Fibroblast of pulmonary artery (primary cell): Measurements from ENCODE around the gene PTGR1.
A peak's percentile ranks its signal among the peaks of the same experiment; 100 is the strongest.

Experiments used
- DNase-seq: peaks from one replicate; pipeline ENCODE4 v3.0.0-alpha.2; 2010; ENCODE audit warnings: low read depth
- H3K4me3 ChIP-seq: replicated peaks from 2 replicates; pipeline ENCODE4 v1.5.1; 2011; ENCODE audit warnings: low read depth, mild to moderate bottlenecking, control low read depth, low read length, moderate library complexity
- CTCF ChIP-seq: IDR thresholded peaks from 2 replicates; pipeline ENCODE4 v1.5.1; 2011; ENCODE audit warnings: mild to moderate bottlenecking, control low read depth, low read length, inconsistent platforms; ENCODE audit errors: missing control alignments

PTGR1 gene

GRCh38 chr9:111615928-111616327 is 16.5 kb upstream of the PTGR1 start:
- TF ChIP-seq CTCF = no peak
- no peak overlapping the region for H3K4me3 ChIP-seq
- no peak for DNase-seq

DNA sequence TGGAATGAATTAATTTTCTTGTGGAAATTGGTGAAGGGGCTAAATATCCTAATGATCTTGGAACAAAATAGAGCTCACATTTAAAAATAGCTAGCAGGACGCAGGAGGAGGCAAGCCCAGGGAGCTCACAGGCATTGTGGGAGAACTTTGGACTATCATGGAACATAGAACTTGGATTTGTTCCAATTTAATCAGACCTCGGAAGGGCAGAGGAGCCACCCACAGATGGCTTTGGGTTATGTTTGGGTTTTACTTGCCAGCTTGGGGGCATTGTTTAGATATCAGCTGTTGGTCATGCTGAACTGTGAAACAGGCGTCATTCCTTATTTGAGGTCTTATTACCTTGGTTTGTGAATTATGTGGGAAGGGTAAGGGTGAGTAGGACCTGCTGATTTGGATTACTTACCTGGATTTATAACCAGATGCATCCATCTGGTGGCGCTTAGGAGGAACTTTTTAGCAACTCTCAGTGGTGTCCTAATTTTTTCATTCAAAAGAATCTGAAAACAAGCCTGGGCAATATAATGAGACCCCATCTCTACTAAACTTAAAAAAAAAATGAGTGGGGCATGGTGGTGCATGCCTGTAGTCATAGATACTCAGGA is 14.1 kb upstream of the PTGR1 start:
- H3K4me3 ChIP-seq = no peak overlapping the region
- no peak for TF ChIP-seq CTCF
- DNase-seq = no peak

DNA sequence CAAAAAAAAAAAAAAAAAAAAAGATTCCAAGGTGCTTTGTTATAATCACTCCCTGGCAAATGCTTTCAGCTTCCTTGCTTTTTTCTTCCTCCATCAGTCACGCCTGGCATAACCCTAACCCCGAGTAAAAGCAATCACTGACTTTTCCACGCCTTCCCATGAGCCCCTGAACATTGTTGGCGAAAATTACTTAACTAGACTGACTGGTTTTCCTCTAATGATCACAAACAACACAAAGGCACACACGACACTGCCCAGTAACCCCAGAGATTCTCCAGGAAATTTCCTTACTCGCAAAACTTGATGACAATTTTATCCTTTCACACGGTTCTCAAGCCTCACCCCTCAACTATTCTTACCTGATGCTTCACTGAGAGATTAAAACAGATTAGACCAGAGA is 11.4 kb upstream of the PTGR1 start:
- TF ChIP-seq CTCF = no peak
- no peak overlapping the region for H3K4me3 ChIP-seq
- no peak for DNase-seq

DNA sequence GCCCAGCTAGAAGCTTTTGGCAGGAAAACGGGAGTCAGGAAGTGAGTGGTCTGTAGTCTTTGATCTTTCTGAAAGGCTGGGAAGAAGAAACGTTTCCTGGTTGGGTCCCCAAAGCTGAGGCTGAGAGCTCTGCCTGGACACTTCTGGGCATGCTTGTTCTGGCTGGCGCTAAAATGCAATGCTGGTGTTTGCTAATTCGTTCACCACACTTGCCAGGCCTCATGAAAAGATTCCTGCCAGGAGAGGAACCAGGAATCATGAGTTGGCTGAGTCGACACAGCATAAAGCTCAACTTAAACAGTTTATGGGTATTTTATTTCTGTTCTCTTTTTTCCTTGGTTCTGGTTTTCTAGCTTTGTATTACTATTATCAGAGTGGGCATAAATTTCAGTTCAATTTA is 10.7 kb upstream of the PTGR1 start:
- DNase-seq = no peak
- no peak for TF ChIP-seq CTCF
- H3K4me3 ChIP-seq = no peak overlapping the region

DNA sequence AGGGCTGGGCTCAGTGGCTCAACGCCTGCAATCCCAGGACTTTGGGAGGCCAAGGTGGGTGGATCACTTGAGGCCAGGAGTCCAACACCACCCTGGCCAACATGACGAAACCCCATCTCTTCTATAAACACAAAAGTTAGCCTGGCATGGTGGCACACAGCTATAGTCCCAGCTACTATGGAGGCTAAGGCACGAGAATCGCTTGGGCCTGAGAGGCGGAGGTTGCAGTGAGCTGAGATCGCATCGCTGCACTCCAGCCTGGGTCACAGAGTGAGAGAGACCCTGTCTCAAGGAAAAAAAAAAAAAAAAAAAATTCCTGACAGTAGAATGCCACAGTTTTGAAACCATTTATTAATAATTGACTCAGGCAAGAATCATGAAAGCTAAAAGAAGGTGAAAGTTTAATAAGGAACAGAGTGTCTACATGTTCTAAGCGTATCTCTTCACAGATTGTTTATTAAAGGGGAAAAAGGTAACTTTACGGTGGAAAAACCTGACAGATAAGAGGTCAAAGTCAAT is 5.7 kb upstream of the PTGR1 start:
- DNase-seq = no peak
- no peak overlapping the region for H3K4me3 ChIP-seq
- no peak for TF ChIP-seq CTCF

DNA sequence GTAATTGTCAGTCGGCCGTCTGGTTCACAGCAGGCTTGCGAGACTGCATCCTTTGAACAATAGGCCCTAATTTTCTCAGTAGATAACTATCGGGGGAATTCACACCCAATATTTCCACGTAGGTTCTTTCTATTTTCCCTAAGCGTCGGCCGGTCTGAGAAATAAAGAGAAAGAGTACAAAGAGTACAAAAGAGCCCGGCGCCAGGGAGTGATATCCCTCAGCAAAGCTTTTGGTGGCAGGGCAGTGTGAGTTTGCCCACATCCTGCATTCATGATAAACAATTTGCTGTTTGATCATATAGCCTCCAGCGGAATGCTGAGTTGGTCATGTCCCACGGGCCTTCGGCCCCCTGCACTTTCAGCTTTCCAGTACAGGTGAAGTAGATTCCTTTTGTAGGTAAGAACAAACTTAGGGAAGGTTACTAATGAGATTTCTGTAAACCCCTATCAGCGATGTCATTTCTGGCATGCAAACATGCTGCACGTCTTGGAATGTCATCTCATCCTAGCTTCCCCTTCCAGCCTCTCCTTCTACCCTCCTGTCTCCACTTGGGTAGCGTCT is 4.7 kb upstream of the PTGR1 start:
- TF ChIP-seq CTCF = no peak

DNA sequence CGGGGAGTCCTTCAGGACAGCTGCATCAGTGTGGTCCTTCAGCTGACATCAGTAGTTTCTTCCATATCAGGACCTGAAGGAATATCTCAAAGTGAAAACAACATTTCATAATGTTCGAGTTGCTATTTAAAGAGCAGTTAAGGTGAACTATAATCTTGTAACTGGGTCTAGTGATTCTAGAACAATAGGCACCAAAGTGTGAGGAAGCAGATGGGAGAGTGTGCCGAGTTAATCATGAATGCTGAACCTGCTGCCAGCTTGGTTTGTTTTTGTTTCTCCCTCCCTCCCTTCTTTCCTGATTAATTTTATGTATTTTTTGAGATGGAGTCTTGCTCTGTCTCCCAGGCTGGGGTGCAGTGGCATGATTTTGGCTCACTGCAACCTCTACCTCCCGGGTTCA is 3.6 kb upstream of the PTGR1 start:
- no peak for TF ChIP-seq CTCF
- DNase-seq = peak; percentile 35
- H3K4me3 ChIP-seq = no peak overlapping the region

More for the DNA sequence above, 4.7 kb upstream of the PTGR1 start:
- DNase-seq = no peak
- no peak overlapping the region for H3K4me3 ChIP-seq
